Measurements from ENCODE around the gene FXYD5.
A peak's percentile ranks its signal among the peaks of the same experiment; 100 is the strongest.

DNA sequence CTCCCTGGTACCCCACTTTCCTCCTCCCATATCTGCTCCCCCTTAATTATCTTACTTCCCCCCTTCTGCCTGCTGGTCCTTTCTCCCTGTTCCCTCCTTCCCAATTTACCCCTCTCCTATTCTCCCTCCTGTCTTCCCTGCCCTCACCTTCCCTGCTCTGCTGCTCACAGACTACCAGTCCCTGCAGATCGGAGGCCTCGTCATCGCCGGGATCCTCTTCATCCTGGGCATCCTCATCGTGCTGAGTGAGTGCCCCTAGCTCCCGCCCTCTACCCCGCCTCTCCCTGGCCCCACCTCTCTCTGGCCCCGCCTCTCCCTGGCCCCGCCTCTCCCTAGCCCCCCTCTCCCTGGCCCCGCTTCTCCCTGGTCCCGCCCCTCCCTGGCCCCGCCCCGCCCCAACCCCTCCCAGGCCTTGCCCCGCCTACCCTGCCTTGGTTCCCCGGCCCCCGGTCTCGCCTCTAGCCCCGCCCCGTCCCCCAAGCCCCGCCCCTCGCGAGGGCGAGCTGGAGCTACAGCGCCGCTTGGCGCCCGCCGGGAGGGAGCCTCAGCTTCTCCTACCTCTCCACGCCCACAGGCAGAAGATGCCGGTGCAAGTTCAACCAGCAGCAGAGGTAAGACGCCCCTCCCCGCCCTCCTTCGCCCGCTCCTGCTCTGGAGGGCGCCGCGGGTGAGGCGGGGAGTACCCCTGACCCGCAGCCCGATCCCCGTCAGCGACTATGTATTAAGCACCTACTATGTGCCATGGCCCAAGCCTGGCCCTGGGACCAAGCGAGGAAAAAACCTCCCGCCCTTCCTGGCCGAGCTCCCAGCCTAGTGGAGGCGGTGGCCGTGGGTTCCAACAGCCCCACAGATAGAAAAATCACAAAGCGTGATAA, 13.3 kb upstream of the FXYD5 start:
- TF ChIP-seq POLR2A (IDR thresholded peaks at IDR 0.05; ENCODE audit: low read length): no peak
- TF ChIP-seq, protein P1, sequence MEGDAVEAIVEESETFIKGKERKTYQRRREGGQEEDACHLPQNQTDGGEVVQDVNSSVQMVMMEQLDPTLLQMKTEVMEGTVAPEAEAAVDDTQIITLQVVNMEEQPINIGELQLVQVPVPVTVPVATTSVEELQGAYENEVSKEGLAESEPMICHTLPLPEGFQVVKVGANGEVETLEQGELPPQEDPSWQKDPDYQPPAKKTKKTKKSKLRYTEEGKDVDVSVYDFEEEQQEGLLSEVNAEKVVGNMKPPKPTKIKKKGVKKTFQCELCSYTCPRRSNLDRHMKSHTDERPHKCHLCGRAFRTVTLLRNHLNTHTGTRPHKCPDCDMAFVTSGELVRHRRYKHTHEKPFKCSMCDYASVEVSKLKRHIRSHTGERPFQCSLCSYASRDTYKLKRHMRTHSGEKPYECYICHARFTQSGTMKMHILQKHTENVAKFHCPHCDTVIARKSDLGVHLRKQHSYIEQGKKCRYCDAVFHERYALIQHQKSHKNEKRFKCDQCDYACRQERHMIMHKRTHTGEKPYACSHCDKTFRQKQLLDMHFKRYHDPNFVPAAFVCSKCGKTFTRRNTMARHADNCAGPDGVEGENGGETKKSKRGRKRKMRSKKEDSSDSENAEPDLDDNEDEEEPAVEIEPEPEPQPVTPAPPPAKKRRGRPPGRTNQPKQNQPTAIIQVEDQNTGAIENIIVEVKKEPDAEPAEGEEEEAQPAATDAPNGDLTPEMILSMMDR (IDR thresholded peaks at IDR 0.05): peak; percentile 66
- no peak for TF ChIP-seq JUN (IDR thresholded peaks at IDR 0.05)
- TF ChIP-seq RCOR1 (IDR thresholded peaks at IDR 0.05; ENCODE audit: low read depth, low read length): no peak
- TF ChIP-seq, protein P2, sequence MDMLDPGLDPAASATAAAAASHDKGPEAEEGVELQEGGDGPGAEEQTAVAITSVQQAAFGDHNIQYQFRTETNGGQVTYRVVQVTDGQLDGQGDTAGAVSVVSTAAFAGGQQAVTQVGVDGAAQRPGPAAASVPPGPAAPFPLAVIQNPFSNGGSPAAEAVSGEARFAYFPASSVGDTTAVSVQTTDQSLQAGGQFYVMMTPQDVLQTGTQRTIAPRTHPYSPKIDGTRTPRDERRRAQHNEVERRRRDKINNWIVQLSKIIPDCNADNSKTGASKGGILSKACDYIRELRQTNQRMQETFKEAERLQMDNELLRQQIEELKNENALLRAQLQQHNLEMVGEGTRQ (IDR thresholded peaks at IDR 0.05): no peak
- no peak for TF ChIP-seq KDM1A (IDR thresholded peaks at IDR 0.05; ENCODE audit: low read depth)
- TF ChIP-seq, protein P3, sequence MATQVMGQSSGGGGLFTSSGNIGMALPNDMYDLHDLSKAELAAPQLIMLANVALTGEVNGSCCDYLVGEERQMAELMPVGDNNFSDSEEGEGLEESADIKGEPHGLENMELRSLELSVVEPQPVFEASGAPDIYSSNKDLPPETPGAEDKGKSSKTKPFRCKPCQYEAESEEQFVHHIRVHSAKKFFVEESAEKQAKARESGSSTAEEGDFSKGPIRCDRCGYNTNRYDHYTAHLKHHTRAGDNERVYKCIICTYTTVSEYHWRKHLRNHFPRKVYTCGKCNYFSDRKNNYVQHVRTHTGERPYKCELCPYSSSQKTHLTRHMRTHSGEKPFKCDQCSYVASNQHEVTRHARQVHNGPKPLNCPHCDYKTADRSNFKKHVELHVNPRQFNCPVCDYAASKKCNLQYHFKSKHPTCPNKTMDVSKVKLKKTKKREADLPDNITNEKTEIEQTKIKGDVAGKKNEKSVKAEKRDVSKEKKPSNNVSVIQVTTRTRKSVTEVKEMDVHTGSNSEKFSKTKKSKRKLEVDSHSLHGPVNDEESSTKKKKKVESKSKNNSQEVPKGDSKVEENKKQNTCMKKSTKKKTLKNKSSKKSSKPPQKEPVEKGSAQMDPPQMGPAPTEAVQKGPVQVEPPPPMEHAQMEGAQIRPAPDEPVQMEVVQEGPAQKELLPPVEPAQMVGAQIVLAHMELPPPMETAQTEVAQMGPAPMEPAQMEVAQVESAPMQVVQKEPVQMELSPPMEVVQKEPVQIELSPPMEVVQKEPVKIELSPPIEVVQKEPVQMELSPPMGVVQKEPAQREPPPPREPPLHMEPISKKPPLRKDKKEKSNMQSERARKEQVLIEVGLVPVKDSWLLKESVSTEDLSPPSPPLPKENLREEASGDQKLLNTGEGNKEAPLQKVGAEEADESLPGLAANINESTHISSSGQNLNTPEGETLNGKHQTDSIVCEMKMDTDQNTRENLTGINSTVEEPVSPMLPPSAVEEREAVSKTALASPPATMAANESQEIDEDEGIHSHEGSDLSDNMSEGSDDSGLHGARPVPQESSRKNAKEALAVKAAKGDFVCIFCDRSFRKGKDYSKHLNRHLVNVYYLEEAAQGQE (IDR thresholded peaks at IDR 0.05): no peak
